HUES48 (cell line): ENCODE data around the gene MFSD8.
"Not testable (repeated sequence)": the region's sequence is repeated elsewhere in the genome, so short reads cannot be mapped to it uniquely, and the experiment has no call there.

Experiments used
- H3K27ac ChIP-seq: one replicate; pipeline ENCODE4 v1.7.0; 2013; ENCODE audit warnings: low read depth, low read length, inconsistent platforms
- H3K27me3 ChIP-seq: 2 replicates; pipeline ENCODE4 v1.6.1; 2013; ENCODE audit warnings: mild to moderate bottlenecking, low read length; ENCODE audit not compliant: control insufficient read depth, insufficient read depth
- H3K36me3 ChIP-seq: 2 replicates; pipeline ENCODE4 v1.6.1; 2013; ENCODE audit warnings: low read length; ENCODE audit not compliant: control insufficient read depth, insufficient read depth
- H3K4me1 ChIP-seq: 2 replicates; pipeline ENCODE4 v1.6.1; 2013; ENCODE audit warnings: mild to moderate bottlenecking, low read length; ENCODE audit not compliant: control insufficient read depth, insufficient read depth
- H3K4me3 ChIP-seq: 2 replicates; pipeline ENCODE4 v1.5.1; 2013; ENCODE audit warnings: mild to moderate bottlenecking, low read depth, low read length
- H3K9ac ChIP-seq: 2 replicates; pipeline ENCODE4 v1.6.1; 2013; ENCODE audit warnings: mild to moderate bottlenecking, low read depth, low read length, moderate library complexity
- H3K9me3 ChIP-seq: 2 replicates; pipeline ENCODE4 v1.6.1; 2013; ENCODE audit warnings: low read length; ENCODE audit not compliant: control insufficient read depth, insufficient read depth

The MFSD8 gene

GRCh38 chr4:127965062-127965802 lies at the start of gene MFSD8, which contains the start of gene ABHD18:
Gene MFSD8 (minus strand): TSS chr4:127965173. CDS start chr4:127965133, 40 bp downstream.
Gene ABHD18 (plus strand): TSS chr4:127965406. CDS start chr4:127982956, 17,550 bp downstream.
- H3K9me3 ChIP-seq: no peaks in the 10 kb centered on the region
- peak within 1 kb of the TSS; percentile 94 for H3K27ac ChIP-seq
- H3K9ac ChIP-seq: peak within 1 kb of the TSS; percentile 82
- peaks cover 13% of the 10 kb centered on the region for H3K36me3 ChIP-seq
- H3K4me1 ChIP-seq: no peaks in the 10 kb centered on the region
- H3K4me3 ChIP-seq: peak within 1 kb of the TSS; percentile 82
- H3K27me3 ChIP-seq: no peaks in the 10 kb centered on the region

DNA sequence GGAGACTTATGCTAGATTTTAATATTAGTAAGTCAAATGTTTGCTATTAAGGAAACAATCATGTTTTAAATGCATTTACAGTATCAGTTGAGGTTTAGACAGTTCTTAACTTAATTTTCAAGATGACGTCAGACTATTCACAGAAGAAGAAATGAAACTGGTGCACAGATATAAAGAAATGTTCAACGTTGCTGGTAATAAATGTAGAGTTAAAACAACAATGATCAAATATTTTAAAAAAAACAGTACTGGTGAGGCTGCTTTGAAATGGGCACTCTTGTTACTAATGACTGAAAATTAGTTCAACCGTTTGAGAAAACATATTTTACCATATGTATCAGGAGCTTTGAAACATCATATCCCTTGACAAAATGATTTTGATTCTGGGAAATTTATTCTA lies 44.5 kb upstream of the MFSD8 start:
- no peaks in the 10 kb centered on the region for H3K27me3 ChIP-seq
- no peak overlapping the region for H3K4me3 ChIP-seq
- no peaks in the 10 kb centered on the region for H3K4me1 ChIP-seq
- H3K9ac ChIP-seq: no peak overlapping the region
- H3K27ac ChIP-seq: no peak overlapping the region
- H3K9me3 ChIP-seq: no peaks in the 10 kb centered on the region
- peaks cover 11% of the 10 kb centered on the region for H3K36me3 ChIP-seq

- Histone ChIP-seq H3K4me3 (no peak overlapping the region), H3K27me3 (no peaks in the 10 kb centered on the region), H3K4me1 (no peaks in the 10 kb centered on the region), H3K36me3 (peaks cover 3% of the 10 kb centered on the region; the same call in 1 of the 2 replicates), H3K9me3 (no peaks in the 10 kb centered on the region), H3K9ac (no peak overlapping the region), H3K27ac (no peak overlapping the region)
These were observed 41.6 kb upstream of the MFSD8 start for GRCh38 chr4:128006592-128006991.

DNA sequence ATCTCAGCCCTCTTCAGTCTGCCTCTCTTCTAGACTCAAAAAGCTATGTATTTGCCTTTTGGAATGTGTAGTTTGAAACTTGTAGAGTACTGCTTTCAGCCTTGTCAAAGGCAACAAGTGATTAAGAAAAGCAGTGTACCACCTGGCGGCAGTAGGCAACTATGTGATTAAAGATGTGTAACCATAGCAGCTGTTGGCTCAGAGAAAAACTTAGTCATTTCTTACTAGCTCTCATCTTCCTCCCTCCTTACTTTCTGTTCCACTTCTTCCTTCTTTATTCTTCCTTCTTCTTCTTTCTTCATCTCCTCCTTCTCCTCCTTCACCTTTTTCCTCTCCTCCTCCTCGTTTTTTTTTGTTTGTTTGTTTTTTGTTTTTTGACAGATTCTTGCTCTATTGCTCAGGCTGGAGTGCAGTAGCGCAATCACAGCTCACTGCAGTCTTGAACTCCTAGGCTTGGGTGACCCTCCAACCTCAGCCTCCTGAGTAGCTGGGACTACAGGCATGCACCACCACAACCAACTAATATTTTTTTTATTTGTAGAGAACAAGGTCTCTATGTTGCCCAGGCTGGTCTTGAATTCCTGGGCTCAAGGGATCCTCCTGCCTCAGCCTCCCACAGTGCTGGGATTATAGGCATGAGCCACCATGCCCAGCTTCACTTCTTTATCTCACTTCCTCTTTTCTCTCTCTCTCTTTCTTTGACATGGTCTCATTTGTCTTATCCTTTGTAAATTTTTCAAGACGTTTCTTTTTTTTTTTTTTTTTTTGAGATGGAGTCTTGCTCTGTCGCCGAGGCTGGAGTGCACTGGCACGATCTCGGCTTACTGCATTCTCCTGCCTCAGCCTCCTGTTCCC lies 32.8 kb upstream of the MFSD8 start:
- Histone ChIP-seq H3K36me3 (no peaks in the 10 kb centered on the region; the same call in 1 of the 2 replicates), H3K4me3 (no peak overlapping the region), H3K27me3 (no peaks in the 10 kb centered on the region), H3K9ac (no peak overlapping the region), H3K4me1 (no peaks in the 10 kb centered on the region), H3K27ac (no peak overlapping the region), H3K9me3 (no peaks in the 10 kb centered on the region)

GRCh38 chr4:127996521-127996920 lies 31.5 kb upstream of the MFSD8 start:
- not testable (repeated sequence) for H3K9ac ChIP-seq, H3K27ac ChIP-seq, H3K27me3 ChIP-seq, H3K4me1 ChIP-seq, H3K9me3 ChIP-seq, H3K36me3 ChIP-seq, H3K4me3 ChIP-seq

DNA sequence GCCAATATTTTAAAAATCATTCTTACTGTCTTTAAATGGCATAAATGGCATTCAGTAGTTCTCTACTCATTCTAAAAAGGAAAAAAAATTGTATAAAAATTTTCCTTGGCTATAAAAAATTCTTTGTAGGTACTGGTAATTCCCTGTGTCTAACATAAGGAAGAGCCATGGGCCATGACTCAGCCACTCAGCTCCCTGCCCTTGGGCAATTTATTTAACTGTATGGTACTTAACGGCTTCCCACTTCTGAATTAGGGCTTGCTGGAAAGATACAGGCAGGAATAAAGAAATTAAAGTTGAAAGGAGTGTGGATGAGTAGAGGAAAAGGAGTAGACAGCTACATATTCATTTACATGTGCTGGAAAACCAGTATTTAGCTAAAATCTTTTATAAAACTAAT lies 30.8 kb upstream of the MFSD8 start:
- no peak overlapping the region for H3K9ac ChIP-seq
- H3K4me3 ChIP-seq: no peak overlapping the region
- no peak overlapping the region for H3K27ac ChIP-seq
- H3K27me3 ChIP-seq: no peaks in the 10 kb centered on the region
- H3K36me3 ChIP-seq: no peaks in the 10 kb centered on the region; the same call in 1 of the 2 replicates
- no peaks in the 10 kb centered on the region for H3K4me1 ChIP-seq
- H3K9me3 ChIP-seq: no peaks in the 10 kb centered on the region

DNA sequence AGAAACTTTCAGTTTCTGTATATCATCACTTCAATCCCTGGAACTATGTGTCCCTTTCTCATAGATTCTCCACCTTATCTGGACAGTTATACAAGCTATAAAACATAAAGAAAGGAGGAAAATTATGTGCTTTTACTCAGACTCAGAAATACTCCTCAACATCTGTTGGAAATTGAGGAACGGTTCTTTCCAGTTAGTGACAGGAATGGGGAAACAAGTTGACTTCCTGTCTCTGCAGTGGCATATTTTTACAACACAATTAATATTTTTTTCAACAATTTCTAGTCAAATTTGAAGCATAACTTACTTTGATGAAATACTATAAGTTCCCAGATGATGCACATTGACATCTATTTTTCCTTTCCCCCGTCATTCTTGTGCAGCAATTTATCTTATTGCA lies 28.2 kb upstream of the MFSD8 start:
- no peak overlapping the region for H3K9ac ChIP-seq
- H3K27ac ChIP-seq: no peak overlapping the region
- H3K4me3 ChIP-seq: no peak overlapping the region
- peaks cover 14% of the 10 kb centered on the region for H3K36me3 ChIP-seq
- H3K9me3 ChIP-seq: no peaks in the 10 kb centered on the region
- H3K4me1 ChIP-seq: no peaks in the 10 kb centered on the region
- H3K27me3 ChIP-seq: no peaks in the 10 kb centered on the region

DNA sequence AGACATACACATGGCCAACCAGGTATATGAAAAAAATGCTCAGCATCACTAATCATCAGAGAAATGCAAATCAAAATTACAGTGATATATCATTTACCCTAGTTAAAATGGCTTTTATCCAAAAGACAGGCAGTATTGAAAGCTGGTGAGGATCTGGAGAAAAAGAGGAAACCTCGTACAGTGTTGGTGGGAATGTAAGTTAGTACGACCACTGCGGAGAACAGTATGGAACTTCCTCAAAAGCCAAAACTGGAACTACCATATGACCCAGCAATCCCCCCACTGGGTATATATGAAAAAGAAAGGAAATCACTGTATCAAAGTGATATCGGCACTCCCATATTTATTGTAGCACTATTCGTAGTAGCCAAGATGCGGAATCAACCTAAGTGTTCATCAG lies 23.7 kb upstream of the MFSD8 start:
- Histone ChIP-seq H3K4me1 (no peaks in the 10 kb centered on the region), H3K9me3 (no peaks in the 10 kb centered on the region), H3K27me3 (no peaks in the 10 kb centered on the region), H3K4me3 (no peak overlapping the region), H3K27ac (no peak overlapping the region), H3K36me3 (peaks cover 41% of the 10 kb centered on the region), H3K9ac (no peak overlapping the region)

GRCh38 chr4:127985989-127986388 lies 21.0 kb upstream of the MFSD8 start:
- Histone ChIP-seq H3K9me3 (no peaks in the 10 kb centered on the region), H3K27ac (no peak overlapping the region), H3K4me3 (no peak overlapping the region), H3K4me1 (no peaks in the 10 kb centered on the region), H3K27me3 (no peaks in the 10 kb centered on the region), H3K9ac (no peak overlapping the region), H3K36me3 (peaks cover 41% of the 10 kb centered on the region)

DNA sequence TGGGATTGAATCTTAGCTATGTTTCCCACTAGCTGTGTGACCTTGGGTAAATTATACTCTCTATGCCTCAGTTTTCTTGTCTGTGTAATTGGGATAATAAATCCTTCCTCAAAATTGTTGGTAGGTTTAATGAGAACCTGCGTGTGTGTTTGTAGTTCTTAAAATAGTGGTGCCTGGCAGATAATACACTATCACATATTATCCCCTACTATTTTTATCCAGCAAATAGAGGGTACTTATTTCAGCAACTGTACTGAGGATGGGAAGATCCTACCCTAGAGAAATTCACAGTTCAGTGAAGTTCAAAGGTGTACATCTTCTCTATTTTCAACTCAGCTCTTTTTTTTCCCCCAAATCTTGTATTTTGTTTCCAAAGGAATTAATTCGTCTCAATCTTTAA lies 17.5 kb upstream of the MFSD8 start:
- no peaks in the 10 kb centered on the region for H3K27me3 ChIP-seq
- peaks cover 30% of the 10 kb centered on the region for H3K36me3 ChIP-seq
- H3K9ac ChIP-seq: no peak overlapping the region
- H3K4me3 ChIP-seq: no peak overlapping the region
- no peaks in the 10 kb centered on the region for H3K4me1 ChIP-seq
- H3K27ac ChIP-seq: no peak overlapping the region
- H3K9me3 ChIP-seq: no peaks in the 10 kb centered on the region

DNA sequence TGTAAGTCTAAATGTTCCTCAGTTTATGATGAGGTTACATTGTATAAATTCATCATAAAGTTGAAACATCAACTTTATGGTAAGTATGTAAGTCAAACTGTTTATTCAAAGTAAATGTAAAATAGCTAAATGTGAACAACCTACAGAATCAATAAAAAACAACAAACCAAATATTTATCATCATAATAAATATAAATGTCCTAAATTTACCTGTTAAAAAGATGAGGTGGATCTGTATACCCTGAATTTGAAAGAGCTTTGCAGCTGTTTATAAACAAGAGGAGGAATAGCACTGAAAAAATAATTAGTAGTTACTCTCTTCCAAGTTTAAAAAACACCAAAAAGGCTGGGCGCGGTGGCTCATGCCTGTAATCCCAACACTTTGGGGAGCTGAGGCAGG lies 14.0 kb upstream of the MFSD8 start:
- Histone ChIP-seq H3K27ac (no peak overlapping the region), H3K4me1 (no peaks in the 10 kb centered on the region), H3K4me3 (no peak overlapping the region), H3K9ac (no peak overlapping the region), H3K9me3 (no peaks in the 10 kb centered on the region), H3K36me3 (peaks cover 9% of the 10 kb centered on the region), H3K27me3 (no peaks in the 10 kb centered on the region)
